H1 (cell line): ENCODE measurements around the gene GP5. TPM values are rescaled to one million over a fixed set of nuclear protein-coding genes. Genes with fewer than 3 reads are reported as not detected.

Experiments used
- ASH2L ChIP-seq: fragments of 200-600, 300-600 bp; sonication (generic); IDR thresholded peaks from one replicate; pipeline ENCODE4 v1.7.1; 2017; ENCODE audit warnings: low read length
- BCL11A ChIP-seq, 2 experiments: IDR thresholded peaks; one replicate each; pipeline ENCODE4 v1.6.1; 2011; ENCODE audit warnings: low read depth in 2 of 2, low read length in 2 of 2, mild to moderate bottlenecking in 2 of 2
- CHD7 ChIP-seq: fragments of 300-600 bp; sonication (generic); IDR thresholded peaks from 2 replicates; pipeline ENCODE4 v1.7.1; 2012; ENCODE audit warnings: low read length, moderate library complexity, mild to moderate bottlenecking, inconsistent platforms; ENCODE audit not compliant: insufficient replicate concordance
- EP300 ChIP-seq, 2 experiments: IDR thresholded peaks; 1 replicate in 1 of 2; 2 replicates in 1 of 2; pipeline ENCODE4 v1.6.1; 2011 to 2012; ENCODE audit warnings: low read depth in 2 of 2, low read length in 2 of 2, mild to moderate bottlenecking in 2 of 2, borderline replicate concordance in 1 of 2, inconsistent platforms in 1 of 2, moderate library complexity in 1 of 2
- HDAC6 ChIP-seq: IDR thresholded peaks from one replicate; pipeline ENCODE4 v1.7.1; 2012; ENCODE audit warnings: low read depth, mild to moderate bottlenecking, inconsistent platforms, low read length, moderate library complexity
- POLR2A ChIP-seq, 2 experiments: IDR thresholded peaks; 1 replicate in 1 of 2; 2 replicates in 1 of 2; pipeline ENCODE4 v1.6.1; 2011; ENCODE audit warnings: low read depth in 2 of 2, low read length in 2 of 2, mild to moderate bottlenecking in 2 of 2; ENCODE audit errors: control extremely low read depth in 1 of 2
- TBP ChIP-seq: IDR thresholded peaks from 2 replicates; pipeline ENCODE4 v1.6.1; 2011; ENCODE audit warnings: low read depth, low read length, improper control_type of control experiment
- polyA plus RNA-seq, 7 experiments: library from polyadenylated mRNA; depleted of rRNA in 3 of 7; stranded (reverse) in 5 of 7; unstranded in 2 of 7; fragments of >200 nt in 5 of 7; fragments of 200-250 nt in 2 of 7; gene quantifications; 1 replicate in 5 of 7; 2 replicates in 1 of 7; 4 replicates in 1 of 7; pipeline versions ENCODE4 v1.2.1 to v1.2.3, GENCODE V29; 2011 to 2013; ENCODE audit warnings: missing spikeins in 2 of 7, mixed read lengths in 2 of 7
- total RNA-seq: library from RNA; stranded (reverse); fragmentation: NEBNext Ultra II Directional; extraction: Animal tissue kit (Norgen Biotek cat#: 25700); gene quantifications from 2 replicates; pipeline ENCODE4 v1.2.1, GENCODE V29; 2021

The GP5 gene
- total and polyA plus RNA-seq, 2 of the 8 experiments (the other 6 are each of a cell fraction or from before 2014, with no cell fraction given) = 0.13 to 0.14 TPM

- TF ChIP-seq CHD7 (no peak), EP300 (IDR thresholded peaks at IDR 0.05; ENCODE audit: borderline replicate concordance in 1 of 2, low read depth in 2 of 2, low read length in 2 of 2) (no peak), HDAC6 (no peak), TBP (no peak), ASH2L (no peak), POLR2A (IDR thresholded peaks at IDR 0.05; ENCODE audit: control extremely low read depth in 1 of 2, low read depth in 2 of 2, low read length in 2 of 2) (no peak), BCL11A (IDR thresholded peaks at IDR 0.05; ENCODE audit: low read depth in 2 of 2, low read length in 2 of 2) (no peak)
Measured at GRCh38 chr3:194351952-194352536, 47.0 kb downstream of the GP5 start (continued).
